HG03457 (cell line): ENCODE results near the gene LILRA5.
"Not testable (repeated sequence)": the region's sequence is repeated elsewhere in the genome, so short reads cannot be mapped to it uniquely, and the experiment has no call there.

Source experiments
- ATAC-seq: cut with Tn5 transposase; IDR thresholded peaks from one replicate; pipeline ENCODE4 v1.9.1; 2021; ENCODE audit warnings: moderate number of reproducible peaks; ENCODE audit not compliant: unreplicated experiment

The LILRA5 gene

GRCh38 chr19:54277111-54277615 lies 35.8 kb downstream of the LILRA5 start:
- ATAC-seq: not testable (repeated sequence)

GRCh38 chr19:54275951-54276350 lies 37.0 kb downstream of the LILRA5 start:
- no peak for ATAC-seq

- ATAC-seq: not testable (repeated sequence)
Measured at GRCh38 chr19:54274516-54274915, 38.5 kb downstream of the LILRA5 start.

- ATAC-seq: no peak
Measured at GRCh38 chr19:54273821-54274220, 39.1 kb downstream of the LILRA5 start.

GRCh38 chr19:54272181-54272580 lies 40.8 kb downstream of the LILRA5 start:
- not testable (repeated sequence) for ATAC-seq

GRCh38 chr19:54271587-54271986 lies 41.4 kb downstream of the LILRA5 start:
- ATAC-seq: not testable (repeated sequence)

- ATAC-seq: no peak
Measured at GRCh38 chr19:54271106-54271505, 41.9 kb downstream of the LILRA5 start.

GRCh38 chr19:54268936-54269335 lies 44.0 kb downstream of the LILRA5 start:
- no peak for ATAC-seq

GRCh38 chr19:54266133-54266532 lies 46.8 kb downstream of the LILRA5 start:
- no peak for ATAC-seq

GRCh38 chr19:54262470-54262869 lies 50.5 kb downstream of the LILRA5 start:
- no peak for ATAC-seq

- ATAC-seq: no peak
Measured at GRCh38 chr19:54262066-54262465, 50.9 kb downstream of the LILRA5 start.

GRCh38 chr19:54257116-54257480 lies 55.9 kb downstream of the LILRA5 start, which contains the start of gene LILRB5:
TSS of gene LILRB5 (minus strand) at chr19:54257273. CDS start at chr19:54257193, 80 bp downstream.
- no peak for ATAC-seq
